ENCODE results near the gene NFKB1.

NFKB1 gene

DNA sequence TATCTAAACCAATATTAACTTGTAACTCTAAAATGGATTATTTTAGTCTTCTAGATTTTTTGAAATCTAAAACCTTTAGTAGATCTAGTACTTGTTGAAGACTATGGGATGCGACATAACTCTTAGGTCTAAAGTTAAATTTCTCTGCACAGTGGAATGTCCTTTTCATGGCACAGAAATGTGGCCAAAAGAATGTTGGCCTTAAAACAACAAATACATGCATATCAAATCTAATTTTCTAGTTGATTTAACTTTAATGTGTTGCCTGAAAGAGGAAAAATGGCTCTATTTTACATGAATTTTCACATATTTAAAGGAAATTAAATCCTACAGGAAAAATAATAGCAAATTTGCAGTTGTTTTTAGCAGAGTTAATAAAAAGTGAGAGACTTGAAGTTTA lies 30.3 kb downstream of the NFKB1 start:
- no peak overlapping the region for H3K4me3 Mint-ChIP-seq
- no peaks in the 10 kb centered on the region for H3K9me3 Mint-ChIP-seq
- peaks cover 99% of the 10 kb centered on the region for H3K4me1 Mint-ChIP-seq
- peak overlapping the region; percentile 5 for H3K27ac Mint-ChIP-seq
- no peak for ATAC-seq
- H3K36me3 Mint-ChIP-seq (ENCODE audit: low read depth), result peaks cover 70% of the 10 kb centered on the region
- no peaks in the 10 kb centered on the region for H3K27me3 Mint-ChIP-seq
- no peak for DNase-seq

DNA sequence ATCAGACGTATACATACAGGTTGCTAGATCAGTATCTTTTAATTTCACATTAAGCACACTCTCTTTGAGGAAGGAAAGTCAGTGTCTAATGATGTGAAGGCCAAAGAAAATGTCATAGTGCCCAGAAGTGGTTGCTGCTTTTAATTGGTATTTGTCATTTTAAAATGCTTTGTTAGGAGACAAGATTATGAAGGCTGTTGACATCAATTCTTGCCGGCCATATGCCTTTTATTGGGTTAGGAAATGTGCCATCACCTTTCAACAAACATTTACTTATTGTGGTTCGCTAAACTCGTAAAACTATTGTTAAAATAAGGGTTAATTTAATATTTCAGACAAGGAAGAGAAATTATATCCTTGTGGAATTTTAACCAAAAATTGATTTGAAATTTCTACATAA lies 32.2 kb downstream of the NFKB1 start:
- Mint-ChIP-seq H3K4me1 (peaks cover 89% of the 10 kb centered on the region), H3K36me3 (ENCODE audit: low read depth) (peaks cover 76% of the 10 kb centered on the region), H3K4me3 (no peak overlapping the region), H3K27ac (peak overlapping the region; percentile 90), H3K9me3 (no peaks in the 10 kb centered on the region), H3K27me3 (no peaks in the 10 kb centered on the region)
- no peak for ATAC-seq
- DNase-seq, result no peak

DNA sequence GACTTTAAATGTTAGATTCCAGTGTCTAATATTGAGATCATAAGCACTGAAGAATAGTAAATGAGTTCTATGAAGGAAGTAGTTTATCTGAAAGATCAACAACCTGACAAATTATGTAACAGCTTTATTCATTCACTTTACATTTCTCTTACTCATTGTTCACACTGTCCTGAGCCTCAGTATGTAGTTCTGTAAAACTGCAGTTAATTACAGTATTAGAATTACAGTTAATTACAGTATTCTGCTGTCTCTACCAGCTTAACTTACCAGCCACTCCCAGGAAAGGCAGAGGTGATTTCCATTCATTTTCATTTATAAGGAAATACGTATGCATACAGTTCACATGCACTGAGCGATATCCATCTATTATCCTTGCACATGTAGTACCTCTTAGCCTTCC lies 32.7 kb downstream of the NFKB1 start:
- DNase-seq, result no peak
- peaks cover 84% of the 10 kb centered on the region for H3K4me1 Mint-ChIP-seq
- H3K27ac Mint-ChIP-seq, result peak overlapping the region; percentile 90
- H3K36me3 Mint-ChIP-seq (ENCODE audit: low read depth), result peaks cover 73% of the 10 kb centered on the region
- H3K27me3 Mint-ChIP-seq, result no peaks in the 10 kb centered on the region
- H3K4me3 Mint-ChIP-seq, result peak overlapping the region; percentile 46
- no peak for ATAC-seq
- H3K9me3 Mint-ChIP-seq, result no peaks in the 10 kb centered on the region

DNA sequence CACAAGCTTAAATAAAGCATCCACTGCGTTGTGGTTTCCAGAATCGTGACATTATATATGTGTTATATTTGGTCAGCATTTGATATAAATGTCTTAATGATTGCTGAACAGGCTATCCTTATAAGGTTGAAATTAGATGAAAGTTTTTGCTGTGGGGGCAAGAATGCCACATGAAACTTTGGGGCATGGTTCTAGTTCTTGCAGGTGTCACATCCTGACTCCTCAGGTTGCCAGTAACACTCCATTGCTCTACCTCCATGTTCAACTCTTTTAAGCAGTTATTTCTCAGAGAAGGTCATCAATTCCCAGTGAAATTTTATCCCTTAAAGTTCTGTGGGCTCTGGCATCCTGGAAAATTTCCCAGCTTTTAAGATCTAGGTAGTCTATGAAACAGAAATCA lies 33.7 kb downstream of the NFKB1 start:
- peaks cover 80% of the 10 kb centered on the region for H3K4me1 Mint-ChIP-seq
- peak overlapping the region; percentile 46 for H3K4me3 Mint-ChIP-seq
- H3K36me3 Mint-ChIP-seq (ENCODE audit: low read depth), result peaks cover 75% of the 10 kb centered on the region

DNA sequence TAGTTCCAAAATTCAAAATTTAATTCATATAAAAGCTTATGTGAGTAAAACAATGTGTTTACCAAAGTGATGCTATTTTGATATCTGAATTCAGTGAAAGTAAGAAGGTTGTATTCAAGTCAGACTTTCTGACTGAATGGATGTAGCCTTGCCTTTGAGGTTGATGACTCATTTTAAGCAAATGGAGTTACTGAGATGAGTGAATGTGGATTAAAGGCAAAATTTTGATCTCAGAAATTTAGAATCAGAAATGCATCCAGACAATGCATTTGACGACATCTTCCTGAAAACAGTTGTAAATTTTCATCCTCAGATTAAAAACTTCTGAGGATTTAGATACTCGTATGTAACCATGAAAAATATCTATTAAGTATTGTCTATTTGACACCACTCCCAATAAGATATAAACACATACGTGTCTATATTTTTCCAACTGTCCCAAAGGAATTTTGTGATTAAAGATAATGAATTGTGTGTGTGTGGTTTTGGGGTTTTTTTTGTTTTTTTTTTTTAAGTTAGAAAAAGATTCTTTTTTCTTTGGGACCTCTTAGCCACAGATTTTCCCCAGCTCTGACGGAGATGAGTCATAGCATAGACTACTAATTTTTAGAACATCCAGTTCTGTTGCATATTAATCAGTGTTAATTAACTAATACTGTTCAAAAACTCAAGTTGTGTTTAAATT lies 34.4 kb downstream of the NFKB1 start:
- DNase-seq (no peak), ATAC-seq (peak; percentile 88)
- H3K27ac Mint-ChIP-seq, result peak overlapping the region; percentile 90
- H3K36me3 Mint-ChIP-seq (ENCODE audit: low read depth), result peaks cover 74% of the 10 kb centered on the region
- peaks cover 78% of the 10 kb centered on the region for H3K4me1 Mint-ChIP-seq
- no peaks in the 10 kb centered on the region for H3K27me3 Mint-ChIP-seq
- no peaks in the 10 kb centered on the region for H3K9me3 Mint-ChIP-seq
- H3K4me3 Mint-ChIP-seq, result peak overlapping the region; percentile 51

More for the DNA sequence above, 33.7 kb downstream of the NFKB1 start:
- no peak for DNase-seq
- Mint-ChIP-seq H3K27ac (peak overlapping the region; percentile 90), H3K9me3 (no peaks in the 10 kb centered on the region), H3K27me3 (no peaks in the 10 kb centered on the region)
- ATAC-seq, result peak; percentile 49

DNA sequence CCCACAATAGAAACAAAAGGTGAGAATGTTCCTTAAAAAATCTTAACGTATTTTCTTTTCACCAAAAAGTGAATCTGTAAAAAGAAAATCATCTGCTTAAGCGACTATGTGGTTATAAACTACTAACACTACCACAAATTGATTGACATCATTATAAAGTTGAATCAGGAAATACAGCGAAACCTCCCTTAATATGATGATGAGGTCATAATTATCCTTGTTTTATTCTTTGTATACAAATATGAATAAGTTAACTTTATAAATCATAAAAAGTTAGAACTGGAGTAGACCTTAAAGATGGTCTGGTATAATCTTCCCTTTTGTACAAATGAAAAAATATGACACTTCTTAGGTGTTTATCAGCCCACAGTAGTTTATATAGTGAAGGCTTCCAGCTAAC lies 35.6 kb downstream of the NFKB1 start:
- DNase-seq, result no peak
- peak overlapping the region; percentile 90 for H3K27ac Mint-ChIP-seq

DNA sequence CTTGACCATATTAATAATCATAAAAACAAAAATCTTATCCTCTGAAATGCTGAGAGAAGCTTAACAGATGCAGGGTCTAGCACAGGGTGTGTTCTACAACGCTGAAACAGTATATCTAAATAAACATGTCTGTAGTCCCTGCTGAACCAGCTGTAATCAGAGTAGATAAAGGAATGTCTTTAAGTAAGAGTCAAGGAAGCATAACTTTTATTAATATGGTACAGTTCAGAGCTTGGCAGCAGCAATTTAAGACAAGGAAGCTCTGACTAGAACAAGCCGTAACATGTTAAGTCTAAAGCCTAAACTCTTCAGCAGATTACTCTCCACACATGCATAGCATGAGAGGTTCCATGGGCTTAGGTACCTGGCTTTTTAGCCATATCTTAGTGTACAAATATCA lies 36.1 kb downstream of the NFKB1 start:
- H3K9me3 Mint-ChIP-seq, result no peaks in the 10 kb centered on the region
- no peaks in the 10 kb centered on the region for H3K27me3 Mint-ChIP-seq
- H3K36me3 Mint-ChIP-seq (ENCODE audit: low read depth), result peaks cover 67% of the 10 kb centered on the region
- no peak for ATAC-seq
- H3K4me3 Mint-ChIP-seq, result no peak overlapping the region
- H3K4me1 Mint-ChIP-seq, result peaks cover 73% of the 10 kb centered on the region
- H3K27ac Mint-ChIP-seq, result no peak overlapping the region
- no peak for DNase-seq

More for the DNA sequence above, 35.6 kb downstream of the NFKB1 start:
- Mint-ChIP-seq H3K36me3 (ENCODE audit: low read depth) (peaks cover 72% of the 10 kb centered on the region), H3K4me3 (no peak overlapping the region), H3K4me1 (peaks cover 78% of the 10 kb centered on the region), H3K9me3 (no peaks in the 10 kb centered on the region), H3K27me3 (no peaks in the 10 kb centered on the region)
- ATAC-seq, result no peak

DNA sequence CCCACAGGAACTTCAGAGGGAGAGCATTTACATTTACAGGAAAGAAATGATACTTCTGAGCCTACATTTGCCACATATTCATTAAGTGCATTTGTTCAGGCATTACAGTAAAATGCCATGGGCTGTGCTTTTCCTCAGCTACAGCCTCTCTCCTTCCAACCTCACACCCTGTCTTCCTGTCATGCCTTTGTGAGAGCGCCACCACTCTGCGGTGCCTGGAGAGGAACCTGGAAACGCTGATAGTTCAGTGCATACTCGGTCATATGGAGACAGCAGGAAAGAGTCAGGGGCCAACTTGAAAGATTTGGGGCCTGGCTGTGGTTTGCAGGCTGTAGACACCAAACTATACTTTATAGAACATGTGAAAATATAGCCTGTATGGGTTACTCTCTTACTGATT lies 40.5 kb downstream of the NFKB1 start:
- Mint-ChIP-seq H3K4me1 (peaks cover 60% of the 10 kb centered on the region), H3K27me3 (no peaks in the 10 kb centered on the region), H3K4me3 (no peak overlapping the region), H3K9me3 (no peaks in the 10 kb centered on the region), H3K36me3 (ENCODE audit: low read depth) (peaks cover 75% of the 10 kb centered on the region), H3K27ac (no peak overlapping the region)
- ATAC-seq, result peak; percentile 53
- no peak for DNase-seq

DNA sequence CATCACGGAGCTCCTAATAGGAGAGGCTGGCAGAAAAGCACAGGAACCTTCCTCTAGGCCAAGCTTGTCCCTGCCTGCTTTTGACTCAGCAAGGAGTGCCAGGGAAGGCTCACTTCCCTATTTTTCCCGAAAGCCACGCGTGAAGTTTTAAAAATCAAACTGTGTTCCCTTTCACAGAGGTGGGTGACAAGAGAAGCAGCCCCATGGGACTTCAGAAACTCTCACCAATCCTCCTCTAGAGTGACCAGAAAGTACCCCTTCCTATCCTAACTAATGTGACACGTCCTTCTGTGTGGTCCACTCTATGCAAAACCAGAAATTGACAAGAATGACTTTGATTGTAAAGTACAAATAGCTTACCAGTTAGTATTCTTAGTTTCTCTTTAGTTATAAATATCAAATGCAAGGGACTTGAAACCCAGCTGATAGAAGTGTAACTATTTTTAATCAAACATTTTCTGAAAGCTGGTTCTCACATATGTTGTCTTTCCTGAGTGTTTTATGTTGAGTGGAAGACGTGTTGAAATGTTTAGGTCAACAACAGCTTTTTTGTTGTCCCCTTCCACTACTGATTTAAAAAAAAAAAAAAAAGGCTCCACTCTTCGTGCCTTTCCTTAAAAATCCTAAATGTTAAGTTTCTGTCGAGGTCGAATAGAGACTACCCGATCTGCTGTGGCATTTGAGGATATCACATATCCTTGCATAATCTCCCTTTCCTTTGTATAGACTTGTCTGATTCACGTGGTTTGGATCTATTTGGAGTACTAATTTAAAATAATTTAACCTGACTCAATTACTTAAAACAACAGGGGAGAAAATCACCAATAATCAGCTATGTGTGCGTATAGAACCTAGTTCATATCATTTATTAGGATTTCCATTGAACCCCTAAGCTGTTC lies 42.1 kb downstream of the NFKB1 start:
- peak overlapping the region; percentile 70 for H3K27ac Mint-ChIP-seq
- peaks cover 63% of the 10 kb centered on the region for H3K4me1 Mint-ChIP-seq
- no peak for ATAC-seq
- peaks cover 76% of the 10 kb centered on the region for H3K36me3 Mint-ChIP-seq (ENCODE audit: low read depth)
- no peaks in the 10 kb centered on the region for H3K9me3 Mint-ChIP-seq
- no peak overlapping the region for H3K4me3 Mint-ChIP-seq
- DNase-seq, result no peak
- no peaks in the 10 kb centered on the region for H3K27me3 Mint-ChIP-seq

DNA sequence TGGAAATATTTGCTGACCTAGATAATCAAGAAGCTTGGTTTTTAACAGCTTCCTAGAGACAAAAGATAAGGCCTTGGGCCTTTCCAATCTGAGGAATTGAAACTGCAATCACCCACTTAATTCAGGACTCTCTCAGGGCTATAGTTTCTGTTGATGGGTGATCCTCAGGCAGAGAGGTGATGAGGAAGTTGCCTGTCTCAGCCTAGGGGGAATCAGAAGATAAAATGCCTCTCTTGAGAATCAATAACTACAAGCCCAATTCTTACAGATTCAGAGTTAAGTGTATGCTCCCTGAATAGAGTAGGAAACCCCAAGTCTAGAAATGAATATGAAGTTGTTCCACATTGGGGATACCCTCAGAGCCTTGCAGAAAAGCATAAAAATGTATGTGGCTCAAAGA lies 45.5 kb downstream of the NFKB1 start:
- no peak overlapping the region for H3K4me3 Mint-ChIP-seq
- no peaks in the 10 kb centered on the region for H3K27me3 Mint-ChIP-seq
- no peak for DNase-seq
- H3K27ac Mint-ChIP-seq, result peak overlapping the region; percentile 45
- H3K9me3 Mint-ChIP-seq, result no peaks in the 10 kb centered on the region
- peaks cover 68% of the 10 kb centered on the region for H3K4me1 Mint-ChIP-seq
- peak; percentile 42 for ATAC-seq
- H3K36me3 Mint-ChIP-seq (ENCODE audit: low read depth), result peaks cover 74% of the 10 kb centered on the region

DNA sequence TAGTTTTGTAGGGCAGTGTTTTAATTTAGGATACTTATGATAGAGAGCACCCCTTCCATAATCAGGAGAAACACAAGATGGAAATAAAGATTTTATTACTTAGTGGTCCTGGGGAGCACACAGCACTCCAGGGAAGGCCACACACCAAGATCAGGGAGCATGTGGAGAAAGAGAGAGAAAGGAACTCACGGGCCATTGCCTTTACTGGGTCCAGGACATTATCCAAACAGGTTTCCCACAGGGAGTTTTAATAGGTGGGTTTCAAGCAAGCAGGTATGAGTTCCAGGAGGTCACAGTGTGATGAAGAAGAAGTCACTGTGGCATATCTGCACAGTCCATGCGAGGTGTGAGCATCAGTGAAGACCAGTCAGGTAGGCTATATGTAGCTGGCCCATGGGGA lies 46.8 kb downstream of the NFKB1 start:
- peaks cover 75% of the 10 kb centered on the region for H3K4me1 Mint-ChIP-seq
- H3K9me3 Mint-ChIP-seq, result no peaks in the 10 kb centered on the region
- ATAC-seq (no peak), DNase-seq (no peak)
- H3K36me3 Mint-ChIP-seq (ENCODE audit: low read depth), result peaks cover 77% of the 10 kb centered on the region
- no peak overlapping the region for H3K4me3 Mint-ChIP-seq
- H3K27me3 Mint-ChIP-seq, result no peaks in the 10 kb centered on the region
- H3K27ac Mint-ChIP-seq, result peak overlapping the region; percentile 21

DNA sequence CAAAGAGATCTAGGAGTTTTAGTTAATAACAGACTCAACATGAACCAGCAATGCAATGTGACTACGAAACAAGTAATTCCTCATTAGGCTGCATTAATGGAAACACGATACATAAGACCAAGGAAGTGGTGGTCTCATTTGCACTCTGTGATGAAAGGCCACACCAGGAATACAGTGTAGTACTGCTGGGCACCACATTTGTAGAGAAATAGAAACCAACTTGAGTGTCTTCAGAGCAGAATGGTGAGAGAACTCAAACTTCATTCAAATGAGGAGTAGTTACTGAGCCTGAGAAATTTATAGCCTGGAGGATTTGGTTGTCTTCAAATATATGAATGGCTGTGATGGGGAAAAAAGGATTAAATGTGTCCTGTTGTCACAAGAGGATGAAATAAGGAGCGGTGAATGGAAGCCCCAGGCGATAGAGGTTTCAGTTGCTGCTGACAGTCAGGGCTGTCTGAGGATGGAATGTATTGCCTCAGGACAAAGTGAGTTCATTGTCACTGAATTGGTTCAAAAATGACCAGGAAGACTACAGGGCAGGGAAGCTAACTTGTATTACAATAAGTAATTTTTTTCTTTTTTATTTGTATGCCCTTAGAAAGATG lies 50.9 kb downstream of the NFKB1 start:
- Mint-ChIP-seq H3K4me1 (peaks cover 49% of the 10 kb centered on the region), H3K27ac (peak overlapping the region; percentile 89), H3K27me3 (no peaks in the 10 kb centered on the region), H3K9me3 (no peaks in the 10 kb centered on the region), H3K36me3 (ENCODE audit: low read depth) (peaks cover 56% of the 10 kb centered on the region), H3K4me3 (peak overlapping the region; percentile 52)
- ATAC-seq (no peak), DNase-seq (no peak)

DNA sequence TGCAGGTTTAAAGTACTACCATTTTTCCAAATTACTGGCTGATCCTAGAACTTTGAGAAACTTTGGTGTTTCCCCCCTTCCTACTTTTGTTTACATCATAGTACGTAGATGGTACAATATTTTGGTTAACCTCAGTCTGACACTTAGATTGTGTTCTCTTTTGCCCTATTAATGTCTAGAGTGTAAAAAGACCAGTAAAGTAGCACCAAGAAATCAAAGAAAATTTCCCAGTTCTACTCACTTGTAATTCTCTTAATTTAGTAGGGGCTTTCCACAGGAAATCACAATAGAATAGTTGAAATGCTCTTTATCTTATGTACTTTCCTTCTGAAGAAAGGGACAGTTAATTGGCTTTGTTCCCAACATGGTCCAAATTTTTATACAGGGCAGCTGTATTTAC lies 51.6 kb downstream of the NFKB1 start:
- DNase-seq, result no peak
- H3K4me1 Mint-ChIP-seq, result peaks cover 45% of the 10 kb centered on the region
- peak overlapping the region; percentile 52 for H3K4me3 Mint-ChIP-seq
- peak overlapping the region; percentile 89 for H3K27ac Mint-ChIP-seq
- ATAC-seq, result peak; percentile 57
- peaks cover 53% of the 10 kb centered on the region for H3K36me3 Mint-ChIP-seq (ENCODE audit: low read depth)
- H3K9me3 Mint-ChIP-seq, result no peaks in the 10 kb centered on the region
- no peaks in the 10 kb centered on the region for H3K27me3 Mint-ChIP-seq

DNA sequence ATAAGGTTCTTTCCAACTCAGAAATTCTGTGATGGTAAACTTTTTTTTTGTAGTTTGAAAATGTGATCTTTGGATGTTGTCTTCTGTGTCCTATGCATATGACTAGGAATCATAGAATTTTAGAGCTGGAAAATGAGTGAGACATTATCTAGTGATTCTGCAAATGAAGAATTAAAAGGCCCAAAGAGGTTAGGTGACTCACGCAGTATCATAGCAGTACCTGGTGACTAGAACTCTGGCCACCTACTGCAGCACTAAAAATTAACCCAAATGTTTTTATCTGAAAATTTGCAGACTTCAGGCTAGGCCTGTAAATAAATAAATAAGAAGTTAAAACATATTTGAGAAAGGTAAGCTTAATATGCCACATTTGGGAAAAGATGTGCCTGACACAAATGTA lies 52.8 kb downstream of the NFKB1 start:
- DNase-seq, result no peak
- Mint-ChIP-seq H3K9me3 (no peaks in the 10 kb centered on the region), H3K27ac (peak overlapping the region; percentile 86), H3K27me3 (no peaks in the 10 kb centered on the region), H3K4me3 (peak overlapping the region; percentile 33), H3K4me1 (peaks cover 38% of the 10 kb centered on the region), H3K36me3 (ENCODE audit: low read depth) (peaks cover 51% of the 10 kb centered on the region)
- ATAC-seq, result peak; percentile 59

DNA sequence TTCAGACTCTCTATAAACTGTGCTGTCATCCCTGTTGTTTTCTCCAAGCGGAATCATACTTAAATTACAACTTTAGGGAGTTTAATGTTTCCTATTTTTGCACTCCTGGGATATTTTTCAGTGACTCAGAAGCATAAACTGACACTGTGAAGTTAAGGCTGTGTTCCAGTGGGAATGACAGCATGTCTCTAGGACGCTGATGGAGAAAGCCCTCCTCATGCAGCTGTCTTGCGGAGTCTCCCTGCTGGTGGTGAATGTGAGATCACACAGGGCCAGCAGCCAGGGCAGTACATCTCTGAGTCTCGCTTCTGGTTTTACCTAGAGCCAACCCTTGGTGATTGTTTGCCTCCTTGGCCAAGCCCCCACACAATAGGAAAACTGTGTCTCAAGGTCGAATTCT lies 53.3 kb downstream of the NFKB1 start:
- H3K4me3 Mint-ChIP-seq, result no peak overlapping the region
- no peak for DNase-seq
- ATAC-seq, result no peak
- H3K36me3 Mint-ChIP-seq (ENCODE audit: low read depth), result peaks cover 52% of the 10 kb centered on the region
- no peaks in the 10 kb centered on the region for H3K9me3 Mint-ChIP-seq
- no peaks in the 10 kb centered on the region for H3K27me3 Mint-ChIP-seq
- no peak overlapping the region for H3K27ac Mint-ChIP-seq
- H3K4me1 Mint-ChIP-seq, result peaks cover 36% of the 10 kb centered on the region

Data from activated naive CD8-positive, alpha-beta T cell treated with anti-CD3 and anti-CD28 coated beads, Interleukin-2, amount 50 U/mL, for 24 hours (primary cell).